TTC549 (cell line): ENCODE measurements around the gene MAP2K6.

Source experiments
- FAIRE-seq: peaks from 2 replicates; lab custom pipeline; 2012; peaks lifted over from hg19 to GRCh38; lab: Jason Lieb, UNC

Gene MAP2K6

DNA sequence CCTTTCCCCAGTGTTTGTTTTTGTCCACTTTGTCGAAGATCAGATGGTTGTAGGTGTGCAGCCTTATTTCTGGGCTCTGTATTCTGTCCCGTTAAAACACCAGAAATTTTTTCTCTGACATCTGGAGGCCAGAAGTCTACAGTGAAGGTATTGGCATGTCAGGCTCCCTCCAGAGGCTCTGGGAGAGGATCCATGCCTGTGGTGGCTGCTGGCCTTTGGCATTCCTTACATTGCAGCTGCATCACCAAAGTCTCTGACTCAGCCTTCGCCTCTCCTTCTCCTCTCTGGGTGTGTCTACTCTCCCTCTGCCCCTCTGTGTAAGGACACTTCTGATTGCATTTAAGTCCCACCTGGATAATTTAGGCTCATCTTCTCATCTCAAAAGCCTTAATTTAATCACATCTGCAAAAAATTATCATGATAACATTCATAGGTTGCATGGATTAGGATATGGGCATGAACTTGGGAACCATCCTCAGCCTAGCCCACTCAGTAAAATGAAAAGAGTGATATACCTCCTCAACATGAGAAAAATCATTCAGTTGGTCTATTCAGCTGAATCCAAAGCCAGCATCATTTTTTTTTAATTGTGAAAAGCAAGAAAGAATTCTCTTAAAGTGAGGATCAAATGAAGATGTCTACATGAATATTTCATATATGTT lies 78.0 kb downstream of the MAP2K6 start:
- FAIRE-seq: no peak

DNA sequence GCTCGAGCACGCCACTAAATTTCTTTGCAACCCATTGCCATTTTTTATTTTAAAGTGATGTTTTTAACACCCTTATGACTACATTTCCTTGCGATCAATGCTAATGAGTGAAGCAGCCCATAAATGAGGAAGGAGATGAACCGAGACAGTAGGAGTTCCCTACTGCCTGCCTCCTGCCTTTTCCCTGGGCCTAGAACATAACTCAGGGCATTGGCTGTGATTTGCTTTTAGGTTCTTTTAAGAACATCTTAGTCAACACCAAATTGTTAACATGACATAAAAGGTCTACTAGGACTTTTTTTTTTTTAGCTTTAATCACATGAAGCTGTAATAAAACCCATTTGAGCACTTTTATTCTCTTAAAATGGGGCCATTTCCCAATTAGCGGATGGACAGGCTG lies 81.3 kb downstream of the MAP2K6 start:
- FAIRE-seq: no peak

DNA sequence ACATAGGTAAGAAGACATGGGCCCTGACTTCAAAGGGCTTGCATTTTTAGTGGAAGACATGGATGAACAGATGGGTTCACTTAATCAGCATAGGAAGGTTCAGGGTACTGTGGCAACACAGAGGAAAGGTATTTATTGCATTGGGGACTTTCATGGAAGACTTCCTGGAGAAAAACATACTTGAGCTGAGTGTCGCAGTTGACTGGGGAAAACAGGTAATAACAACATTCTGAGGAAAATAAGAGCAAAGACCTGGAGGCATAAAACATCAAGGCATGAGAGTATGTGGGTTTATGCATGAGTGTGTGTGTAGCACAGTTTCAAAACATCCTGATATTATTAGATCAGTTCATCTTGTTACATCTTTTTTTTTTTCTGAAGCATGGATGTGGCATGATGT lies 82.7 kb downstream of the MAP2K6 start:
- no peak for FAIRE-seq

DNA sequence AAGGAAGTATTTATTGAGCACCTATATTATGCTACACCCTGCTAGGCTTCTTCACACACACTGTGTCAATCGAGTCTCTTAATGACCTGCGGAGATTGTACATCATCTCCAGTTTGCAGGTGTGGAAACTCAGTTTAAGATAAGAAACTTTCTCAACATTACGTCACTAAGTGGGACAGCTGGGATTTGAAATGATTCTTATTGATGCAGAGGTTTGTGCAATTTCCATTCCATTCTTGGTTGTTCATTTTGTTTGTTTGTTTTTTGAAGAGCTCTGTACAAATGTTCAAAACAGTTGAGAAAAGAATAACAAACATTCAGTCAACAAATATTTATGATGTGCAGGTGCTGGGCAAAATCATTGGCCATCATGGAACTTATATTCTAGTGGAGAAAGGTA lies 84.8 kb downstream of the MAP2K6 start:
- no peak for FAIRE-seq

DNA sequence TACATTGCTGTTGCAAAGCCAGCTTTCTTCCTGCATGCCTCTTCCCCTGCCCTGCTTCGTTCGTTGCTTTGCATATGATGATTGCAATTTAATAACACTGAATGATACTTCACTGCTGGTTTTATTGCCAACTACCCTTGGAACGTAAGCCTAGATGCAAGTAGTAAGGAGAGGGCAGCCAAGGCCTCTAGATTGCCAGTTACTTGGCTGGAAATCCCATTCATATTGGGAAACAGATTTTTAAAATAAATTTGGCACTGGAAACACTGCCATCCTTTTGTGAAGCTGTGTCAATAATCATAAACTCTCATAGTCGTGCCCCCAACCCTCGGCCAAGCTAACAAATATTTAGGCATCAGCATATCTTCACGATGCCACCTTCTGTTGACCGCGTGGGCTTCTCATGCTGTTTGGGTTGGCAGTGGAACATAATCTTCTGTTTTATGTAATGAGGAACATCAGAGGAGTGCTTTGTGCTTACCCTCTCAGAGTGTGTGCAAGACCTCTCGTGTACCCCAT lies 86.5 kb downstream of the MAP2K6 start:
- FAIRE-seq: no peak

DNA sequence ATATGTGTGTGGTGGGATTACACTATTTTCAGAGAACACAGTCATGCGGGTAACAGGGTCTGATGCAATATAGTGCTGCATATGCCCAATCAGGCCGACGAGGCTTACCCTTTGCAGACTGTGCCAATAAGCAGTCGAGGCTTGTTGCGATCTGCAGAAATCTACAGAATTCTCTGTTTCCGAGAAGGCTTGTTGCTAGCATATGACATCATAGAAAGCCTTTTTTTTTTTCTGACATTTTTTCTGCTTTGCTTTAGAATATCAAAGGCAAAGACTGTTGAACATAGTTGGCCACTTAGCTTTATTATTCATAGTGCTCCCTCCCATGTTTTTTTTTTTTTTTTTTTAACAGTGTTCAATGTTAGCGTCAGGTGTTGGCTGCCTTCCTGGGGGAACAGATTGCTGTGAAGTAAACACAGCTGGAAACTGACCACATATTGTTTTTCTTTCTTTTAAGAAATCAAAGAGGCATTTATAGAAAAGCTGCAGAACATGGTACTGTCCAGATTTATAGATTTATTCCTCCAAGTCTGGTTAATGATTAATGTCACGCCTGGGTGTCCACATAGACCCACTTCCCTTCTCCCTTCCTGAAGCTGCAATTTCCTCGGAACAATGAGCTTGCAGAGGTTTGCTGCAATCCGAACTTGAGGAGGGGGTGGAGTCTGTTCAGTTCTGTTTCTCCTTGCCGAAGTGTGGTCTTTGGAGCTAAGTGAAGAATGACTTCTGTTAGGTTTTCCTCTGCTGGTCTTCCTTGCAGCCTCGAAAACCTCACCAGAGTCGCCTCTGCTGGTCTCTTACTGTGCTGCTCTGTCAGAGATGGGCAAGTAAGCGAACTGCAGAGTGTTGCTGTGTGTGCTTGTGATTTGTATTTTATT lies 87.3 kb downstream of the MAP2K6 start:
- FAIRE-seq: no peak

DNA sequence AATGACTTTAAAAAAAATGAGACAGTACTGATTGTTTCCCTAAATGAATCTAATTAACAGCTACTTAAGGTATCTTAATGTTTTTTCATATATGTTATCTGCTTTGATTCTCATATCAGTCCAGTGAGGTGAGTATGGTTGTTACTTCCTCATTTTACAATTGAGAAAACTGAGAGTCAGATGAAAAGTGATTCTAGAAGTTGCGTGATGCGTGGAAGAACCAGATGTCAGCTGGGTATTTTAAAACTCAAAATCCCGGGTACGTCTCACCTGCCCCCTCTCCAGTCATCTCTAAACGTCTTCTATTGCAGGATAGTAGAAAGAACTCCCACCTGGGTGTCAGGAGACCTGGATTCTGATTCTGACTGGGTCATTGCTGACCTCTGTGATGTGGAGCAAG lies 89.2 kb downstream of the MAP2K6 start:
- FAIRE-seq: no peak

DNA sequence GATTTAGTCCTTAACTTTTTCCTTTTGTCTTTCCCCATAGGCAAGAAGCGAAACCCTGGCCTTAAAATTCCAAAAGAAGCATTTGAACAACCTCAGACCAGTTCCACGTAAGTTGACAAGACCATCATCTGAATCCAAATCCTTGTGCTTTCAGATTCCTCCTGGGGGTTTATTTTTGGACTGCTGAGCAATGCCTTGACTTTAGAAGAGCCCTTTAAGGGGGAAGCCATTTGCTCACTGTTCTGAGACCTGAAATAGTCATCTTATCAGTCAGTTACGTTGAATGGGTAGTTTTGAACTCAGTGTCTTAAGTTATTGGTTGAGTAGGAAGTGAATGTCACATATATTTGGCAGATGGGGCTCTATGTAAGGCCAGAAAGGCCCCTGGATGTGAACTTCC lies 91.2 kb downstream of the MAP2K6 start:
- no peak for FAIRE-seq

DNA sequence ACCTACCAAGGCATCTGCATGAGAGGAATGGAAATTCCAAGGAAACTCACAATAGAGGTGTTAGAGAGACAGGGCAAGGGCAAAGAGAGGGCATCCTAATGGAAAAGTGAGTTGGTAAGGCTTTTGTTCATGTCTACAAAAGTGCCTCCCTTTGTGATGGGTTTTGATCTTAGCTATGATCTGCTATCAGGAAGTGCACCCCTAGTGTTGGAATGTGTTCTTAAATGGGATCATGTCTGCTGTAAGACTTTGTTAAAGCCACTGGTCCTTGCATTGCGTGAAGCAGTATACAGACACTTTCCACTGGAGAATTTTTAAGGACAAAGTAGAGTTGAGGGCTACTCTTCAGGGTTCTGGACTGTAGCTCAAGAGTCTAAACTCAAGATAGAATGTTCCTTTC lies 92.0 kb downstream of the MAP2K6 start:
- no peak for FAIRE-seq

DNA sequence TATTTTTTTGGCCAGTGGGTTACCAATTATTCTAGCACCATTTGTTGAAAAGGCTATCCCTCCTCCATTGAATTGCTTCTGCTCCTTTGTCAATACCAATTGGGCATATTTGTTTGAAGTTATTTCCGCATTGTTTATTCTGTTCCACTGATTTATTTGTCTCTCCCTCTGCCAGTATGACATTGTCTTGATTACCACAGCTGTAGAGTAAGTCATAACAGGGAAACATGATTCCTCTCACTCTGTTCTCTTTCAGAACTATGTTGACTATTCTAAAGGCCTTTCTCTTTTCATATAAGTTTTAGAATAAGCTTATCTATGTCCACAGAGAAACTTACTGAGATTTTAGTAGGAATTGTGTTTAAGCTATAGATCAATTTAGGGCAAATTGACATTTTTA lies 94.3 kb downstream of the MAP2K6 start:
- no peak for FAIRE-seq

DNA sequence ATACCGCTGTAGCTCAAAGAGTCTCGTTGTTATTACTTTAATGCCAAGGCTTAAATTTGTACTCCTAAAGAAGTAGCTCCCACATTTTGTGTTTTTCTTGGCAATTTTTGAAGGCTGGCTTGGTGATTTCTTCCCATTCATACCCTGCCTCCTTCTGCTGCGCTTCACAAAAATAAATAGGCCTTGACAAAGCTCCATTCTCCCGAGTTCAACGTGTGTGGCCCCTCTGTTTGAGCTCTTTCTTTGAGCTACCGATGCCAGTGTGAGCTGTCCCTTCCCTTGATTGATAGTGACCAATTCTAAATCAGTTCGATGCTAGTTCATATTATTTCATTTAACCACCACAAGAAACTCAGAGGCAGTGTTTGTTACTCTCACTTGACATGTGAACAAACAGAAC lies 96.8 kb downstream of the MAP2K6 start:
- FAIRE-seq: no peak

DNA sequence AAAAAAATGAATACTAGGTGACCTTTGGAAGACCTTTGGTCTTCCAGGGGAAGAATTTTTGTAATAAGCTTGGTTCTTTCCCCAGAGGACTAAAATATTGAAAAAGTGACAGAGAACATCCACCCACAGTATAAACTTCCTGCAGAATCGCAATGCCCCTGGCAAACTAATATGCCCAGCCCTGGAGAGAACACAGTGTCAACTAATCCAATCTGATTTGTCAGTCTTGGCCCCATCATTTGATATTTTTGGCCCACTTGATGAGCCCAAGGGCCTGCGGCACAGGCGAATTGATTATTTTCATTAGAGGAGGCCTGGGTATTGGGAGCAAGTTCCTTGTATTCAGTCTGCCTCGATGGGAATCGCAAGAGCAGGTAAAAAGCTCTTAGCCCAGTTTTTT lies 98.4 kb downstream of the MAP2K6 start:
- no peak for FAIRE-seq

DNA sequence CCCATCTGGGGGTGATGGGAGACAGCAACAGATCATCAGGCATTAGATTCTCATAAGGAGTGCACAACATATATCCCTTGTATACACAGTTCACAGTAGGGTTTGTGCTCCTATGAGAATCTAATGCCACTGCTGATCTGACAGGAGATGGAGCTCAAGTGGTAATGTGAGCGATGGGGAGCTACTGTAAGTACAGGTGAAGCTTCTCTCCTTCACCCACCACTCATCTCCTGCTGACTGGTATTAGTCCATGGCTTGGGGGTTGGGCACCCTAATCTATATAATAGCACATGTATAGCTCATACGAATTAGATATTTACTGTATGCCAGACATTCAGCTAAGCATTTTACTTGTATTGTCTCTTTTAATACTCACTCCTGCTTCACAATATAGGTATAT lies 101.7 kb downstream of the MAP2K6 start:
- no peak for FAIRE-seq

DNA sequence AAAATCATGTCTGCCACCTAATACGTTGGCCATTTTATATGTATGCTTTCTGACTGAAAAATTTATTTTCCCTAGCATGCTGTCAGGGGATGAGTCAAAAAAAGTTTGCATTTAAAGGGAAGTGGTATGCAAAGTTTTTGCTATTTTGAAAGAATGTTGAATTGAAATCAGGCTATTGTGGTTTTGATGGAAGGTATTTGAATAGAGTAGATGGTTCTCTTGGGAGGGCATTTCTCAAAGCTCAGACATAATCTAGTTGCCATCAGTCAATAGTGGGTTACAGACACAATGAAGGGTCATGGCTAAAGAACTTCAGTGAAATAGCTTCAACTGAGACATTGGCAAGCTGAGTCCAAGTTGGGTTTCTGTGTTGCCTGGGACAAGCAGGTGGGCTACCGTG lies 102.4 kb downstream of the MAP2K6 start:
- no peak for FAIRE-seq

DNA sequence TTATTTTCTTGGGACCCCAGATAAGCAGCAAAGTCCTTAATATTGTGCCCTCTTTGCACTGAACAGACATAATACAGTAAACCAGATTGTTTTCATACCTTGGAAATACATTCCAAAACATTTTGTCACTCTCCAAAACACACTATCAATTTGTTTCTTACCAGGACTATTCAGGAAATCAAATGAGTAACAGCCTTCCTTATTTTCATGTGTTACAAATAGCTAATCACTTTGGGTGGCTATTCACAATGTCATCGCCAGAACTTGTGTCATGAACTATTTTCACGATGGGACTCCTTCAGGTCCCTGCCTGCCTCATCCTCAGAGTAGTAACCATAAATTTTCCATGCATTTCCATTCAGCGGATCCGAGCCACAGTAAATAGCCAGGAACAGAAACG lies 104.5 kb downstream of the MAP2K6 start:
- no peak for FAIRE-seq

DNA sequence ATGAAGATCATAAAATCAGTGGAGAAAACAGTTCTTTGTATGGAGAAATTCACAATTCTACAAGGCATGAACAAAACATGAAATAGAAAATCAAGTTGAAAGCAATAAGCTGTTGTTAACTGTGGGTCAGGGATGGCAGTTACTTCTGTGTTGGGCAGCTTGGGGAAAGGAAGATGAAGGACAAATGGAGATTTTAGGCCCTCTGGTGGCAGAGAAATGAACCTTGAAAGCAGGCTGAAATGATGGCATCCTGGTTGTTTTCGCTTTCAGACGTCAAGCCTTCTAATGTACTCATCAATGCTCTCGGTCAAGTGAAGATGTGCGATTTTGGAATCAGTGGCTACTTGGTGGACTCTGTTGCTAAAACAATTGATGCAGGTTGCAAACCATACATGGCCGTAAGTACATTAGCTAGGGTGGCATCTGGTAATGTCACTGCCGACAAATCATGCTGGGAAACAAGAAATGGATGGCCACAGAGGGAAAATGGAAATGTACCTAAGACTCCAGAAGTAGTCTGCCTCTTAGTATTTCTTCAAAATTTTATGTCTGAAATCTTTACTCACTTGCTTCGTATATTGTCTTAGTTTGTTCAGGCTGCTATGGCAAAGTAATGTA lies 108.9 kb downstream of the MAP2K6 start:
- peak; percentile 9 for FAIRE-seq

DNA sequence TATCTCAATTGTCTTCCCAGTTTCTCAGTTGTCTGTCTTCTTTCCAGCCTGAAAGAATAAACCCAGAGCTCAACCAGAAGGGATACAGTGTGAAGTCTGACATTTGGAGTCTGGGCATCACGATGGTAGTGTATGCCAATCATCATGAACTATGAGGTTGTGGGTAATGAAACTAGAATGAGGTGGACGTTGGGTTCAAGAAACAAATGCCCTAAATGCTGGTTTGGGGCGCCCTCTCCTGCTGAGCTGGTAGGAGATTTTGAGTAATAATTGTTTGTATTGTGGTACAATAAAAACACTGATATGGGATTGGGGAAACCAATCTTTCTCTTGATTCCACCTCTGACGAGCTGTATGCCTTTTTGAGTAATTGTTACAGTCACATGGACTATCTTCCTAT lies 110.4 kb downstream of the MAP2K6 start:
- no peak for FAIRE-seq

DNA sequence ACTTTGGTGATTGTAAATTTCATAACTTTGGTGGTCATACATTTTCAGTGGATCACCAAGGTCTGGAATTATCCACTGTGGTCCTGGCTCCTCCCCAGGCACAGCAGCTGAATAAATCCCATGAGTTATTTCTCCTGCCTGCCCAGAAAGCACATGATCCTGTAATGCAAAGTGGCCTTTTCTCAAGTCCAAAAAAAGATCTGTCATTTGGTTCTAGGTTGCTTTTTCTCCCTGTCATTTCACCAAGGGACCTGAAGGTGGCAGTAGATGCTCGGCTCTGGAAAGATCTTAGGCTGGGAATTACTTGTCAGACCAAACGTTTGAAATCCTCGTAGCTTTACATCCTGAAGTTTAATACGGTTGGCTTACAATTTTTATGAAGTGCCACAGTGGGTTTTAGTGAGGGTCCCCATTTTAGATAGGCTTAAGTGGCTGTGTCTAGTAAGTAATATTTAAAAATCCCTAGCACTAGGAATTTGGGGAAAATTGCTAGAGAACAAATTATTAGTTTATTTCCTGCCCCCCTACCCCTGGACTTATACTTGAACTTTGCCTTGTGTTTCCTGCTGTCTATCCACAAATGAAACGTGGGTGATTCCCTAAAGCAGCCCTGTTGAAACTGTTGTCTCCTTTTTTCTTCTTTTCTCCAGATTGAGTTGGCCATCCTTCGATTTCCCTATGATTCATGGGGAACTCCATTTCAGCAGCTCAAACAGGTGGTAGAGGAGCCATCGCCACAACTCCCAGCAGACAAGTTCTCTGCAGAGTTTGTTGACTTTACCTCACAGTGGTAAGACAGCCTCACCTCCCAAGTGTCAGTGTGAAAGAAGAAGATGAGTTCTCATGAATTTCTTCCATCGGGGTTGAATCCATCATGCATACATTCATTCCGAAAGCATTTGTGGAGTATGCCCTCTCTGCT lies 111.7 kb downstream of the MAP2K6 start:
- FAIRE-seq: no peak

DNA sequence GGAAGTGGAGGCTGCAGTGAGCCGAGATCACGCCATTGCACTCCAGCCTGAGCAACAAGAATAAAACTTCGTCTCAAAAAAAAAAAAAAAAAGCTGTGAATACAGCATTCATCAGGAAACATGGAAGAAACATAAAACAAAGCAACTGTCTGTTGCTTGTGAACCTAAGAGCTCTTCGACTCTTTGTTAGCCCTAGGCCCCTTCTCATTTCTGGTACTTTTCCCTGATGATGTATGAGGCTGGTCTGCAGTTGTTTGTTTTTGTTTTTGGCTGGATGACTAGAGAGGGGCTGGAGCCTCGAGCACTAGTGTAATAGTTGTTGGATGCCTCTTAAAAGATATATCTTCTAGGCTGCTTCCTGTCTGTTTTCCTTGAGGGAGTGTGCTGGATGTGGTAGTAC lies 113.5 kb downstream of the MAP2K6 start:
- FAIRE-seq: no peak

DNA sequence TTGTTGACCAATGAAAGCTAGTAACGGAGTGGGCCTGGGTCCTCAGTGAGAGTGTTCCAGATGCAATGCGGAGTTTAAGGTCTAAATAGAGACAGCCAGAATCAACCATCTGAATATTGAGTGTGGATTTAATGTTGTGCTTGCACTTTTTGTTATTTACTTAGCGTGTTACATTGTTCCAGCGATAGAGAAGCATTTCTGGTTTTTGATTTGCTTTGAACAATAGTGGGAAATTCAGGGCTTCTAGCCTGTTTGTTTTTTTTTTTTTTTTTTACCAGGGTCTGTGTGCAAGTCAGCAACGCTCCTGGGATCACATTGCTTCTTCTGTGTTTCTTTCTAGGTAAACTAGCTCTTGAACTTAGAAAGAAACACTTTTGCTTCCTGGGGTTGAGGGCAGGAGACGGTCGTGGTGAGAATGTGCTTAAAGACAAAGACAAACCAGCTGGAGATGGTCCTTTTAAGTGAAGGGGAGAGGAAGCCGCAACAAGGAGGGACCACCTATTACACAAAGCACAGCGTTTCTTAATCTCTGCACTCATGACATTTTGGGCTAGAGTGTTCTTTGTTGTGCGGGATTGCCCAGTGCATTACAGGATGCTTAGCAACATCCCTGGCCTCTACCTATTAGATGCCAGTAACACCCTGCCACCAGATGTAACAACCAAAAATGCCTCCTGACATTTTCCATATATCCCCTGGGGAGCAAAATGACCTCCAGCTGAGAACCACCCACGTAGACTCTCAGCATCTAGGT lies 119.2 kb downstream of the MAP2K6 start:
- FAIRE-seq: no peak

DNA sequence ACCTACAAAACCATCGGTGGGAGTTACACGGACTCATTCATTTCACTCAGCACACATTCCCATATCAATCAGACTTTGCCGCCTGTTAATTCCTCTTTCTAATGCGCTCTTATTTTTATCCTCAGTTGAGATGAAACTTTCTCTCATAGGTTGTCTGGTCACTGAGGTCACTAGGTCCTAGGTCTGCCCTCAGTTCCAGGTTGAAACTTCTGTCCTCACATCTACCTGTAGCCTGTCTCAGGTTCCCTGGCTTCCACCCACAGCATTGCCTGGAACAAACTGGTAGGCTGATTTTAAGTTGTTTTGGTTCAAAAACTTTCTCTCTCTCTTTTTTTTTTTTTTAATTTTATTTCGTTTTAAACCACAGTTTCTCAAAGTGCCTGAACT lies 119.7 kb downstream of the MAP2K6 start:
- no peak for FAIRE-seq
